ENCODE data around the gene KIR2DL3.
"Not testable (repeated sequence)": the region's sequence is repeated elsewhere in the genome, so short reads cannot be mapped to it uniquely, and the experiment has no call there.

Gene KIR2DL3

GRCh38 chr19:54738306-54738705 is at the start of gene KIR2DL3:
TSS of gene KIR2DL3 (plus strand) at chr19:54738513. CDS start at chr19:54738546, 33 bp downstream.
- not testable (repeated sequence) for DNase-seq

GRCh38 chr19:54691582-54692297 is 46.6 kb upstream of the KIR2DL3 start:
- DNase-seq = no peak

GRCh38 chr19:54692298-54692615 is 46.1 kb upstream of the KIR2DL3 start:
- no peak for DNase-seq

GRCh38 chr19:54694648-54695047 is 43.7 kb upstream of the KIR2DL3 start:
- DNase-seq = no peak

GRCh38 chr19:54696117-54696548 is 42.2 kb upstream of the KIR2DL3 start:
- no peak for DNase-seq

GRCh38 chr19:54696766-54697165 is 41.5 kb upstream of the KIR2DL3 start:
- DNase-seq = no peak

GRCh38 chr19:54697716-54698115 is 40.6 kb upstream of the KIR2DL3 start:
- DNase-seq = not testable (repeated sequence)

GRCh38 chr19:54704928-54705327 is 33.4 kb upstream of the KIR2DL3 start:
- no peak for DNase-seq

GRCh38 chr19:54707962-54708361 is 30.4 kb upstream of the KIR2DL3 start:
- no peak for DNase-seq

- DNase-seq = no peak
These were observed 29.5 kb upstream of the KIR2DL3 start for GRCh38 chr19:54708781-54709180.

- DNase-seq = no peak
These were observed 28.9 kb upstream of the KIR2DL3 start for GRCh38 chr19:54709212-54709948.

- DNase-seq = not testable (repeated sequence)
These were observed 28.4 kb upstream of the KIR2DL3 start for GRCh38 chr19:54709956-54710355.

GRCh38 chr19:54724142-54724541 is 14.2 kb upstream of the KIR2DL3 start, which contains the start of gene KIR3DL3:
TSS of gene KIR3DL3 (plus strand) at chr19:54724442. CDS start at chr19:54724497, 55 bp downstream.
- no peak for DNase-seq

- DNase-seq = no peak
These were observed 13.7 kb upstream of the KIR2DL3 start for GRCh38 chr19:54724644-54725043.

GRCh38 chr19:54725321-54725720 is 13.0 kb upstream of the KIR2DL3 start:
- no peak for DNase-seq

- no peak for DNase-seq
These were observed 10.8 kb upstream of the KIR2DL3 start for GRCh38 chr19:54727562-54727961.

GRCh38 chr19:54728167-54728566 is 10.1 kb upstream of the KIR2DL3 start:
- no peak for DNase-seq

GRCh38 chr19:54729416-54730188 is 8.7 kb upstream of the KIR2DL3 start:
- DNase-seq = no peak

- DNase-seq = no peak
These were observed 7.1 kb upstream of the KIR2DL3 start for GRCh38 chr19:54731191-54731590.

- no peak for DNase-seq
These were observed 402 bp downstream of the KIR2DL3 start for GRCh38 chr19:54738715-54739114.

- DNase-seq = no peak
These were observed 1.5 kb downstream of the KIR2DL3 start for GRCh38 chr19:54739587-54740497.

- DNase-seq = not testable (repeated sequence)
These were observed 3.6 kb downstream of the KIR2DL3 start for GRCh38 chr19:54741950-54742349.
